ENCODE data around the gene ST7. TPM values are rescaled to one million over a fixed set of nuclear protein-coding genes. Genes with fewer than 3 reads are reported as not detected.

The ST7 gene
- total RNA-seq, 1 experiment from 2014 or later = 22.6 TPM

GRCh38 chr7:117071551-117071950 is 118.2 kb downstream of the ST7 start:
- no peak for DNase-seq (ENCODE audit: low read depth)
- in situ Hi-C loops (cut with HindIII; ENCODE audit: low pct_unique_long_range_greater_than_20kb, low sequenced_read_pairs) = no loop called here

GRCh38 chr7:117072620-117073118 is 119.4 kb downstream of the ST7 start:
- DNase-seq (ENCODE audit: low read depth) = no peak
- in situ Hi-C loops (cut with HindIII; ENCODE audit: low pct_unique_long_range_greater_than_20kb, low sequenced_read_pairs) = no loop called here

GRCh38 chr7:117074378-117074777 is 121.1 kb downstream of the ST7 start:
- in situ Hi-C loops (cut with HindIII; ENCODE audit: low pct_unique_long_range_greater_than_20kb, low sequenced_read_pairs) = no loop called here
- DNase-seq (ENCODE audit: low read depth) = no peak

DNA sequence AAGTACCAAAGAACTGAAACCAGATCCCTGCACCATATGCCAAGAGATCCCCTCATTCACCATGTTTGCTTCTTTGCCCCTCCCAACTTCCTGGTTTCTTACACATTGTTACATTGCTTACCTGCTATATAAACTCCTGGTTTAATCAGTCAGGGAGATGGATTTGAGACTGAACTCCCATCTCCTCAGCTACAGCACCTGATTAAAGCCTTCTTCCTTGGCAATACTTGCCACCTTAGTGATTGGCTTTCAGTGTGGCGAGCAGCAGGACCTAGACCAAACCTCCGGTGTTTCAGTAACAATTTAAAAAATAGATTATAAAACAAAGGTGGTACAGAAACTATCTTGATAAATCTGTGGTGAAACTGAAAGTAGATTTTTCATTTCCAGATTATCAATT is 122.6 kb downstream of the ST7 start:
- in situ Hi-C loops (cut with HindIII; ENCODE audit: low pct_unique_long_range_greater_than_20kb, low sequenced_read_pairs) = no loop called here

GRCh38 chr7:117076426-117076943 is 123.2 kb downstream of the ST7 start:
- in situ Hi-C loops (cut with HindIII; ENCODE audit: low pct_unique_long_range_greater_than_20kb, low sequenced_read_pairs) = no loop called here
- DNase-seq (ENCODE audit: low read depth) = no peak

More for the DNA sequence above, 122.6 kb downstream of the ST7 start:
- no peak for DNase-seq (ENCODE audit: low read depth)

DNA sequence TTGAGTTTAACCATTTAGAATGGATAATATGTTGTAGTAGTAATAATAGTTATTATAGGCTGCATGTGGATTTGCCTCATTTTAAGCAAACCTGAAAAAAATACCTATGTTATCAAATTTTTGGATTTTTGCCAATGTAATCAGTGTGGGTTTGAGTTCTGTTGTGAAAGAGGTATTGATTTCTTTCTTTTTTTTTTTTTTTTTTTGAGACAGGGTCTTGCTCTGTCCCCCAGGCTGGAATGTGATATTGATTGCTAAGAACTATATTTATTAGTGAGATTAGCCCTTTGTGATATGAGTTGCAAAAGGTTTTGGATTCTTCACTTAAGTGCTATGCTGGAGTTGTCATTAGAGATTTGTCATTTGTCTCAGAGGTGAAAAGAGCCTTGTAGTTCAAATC is 124.4 kb downstream of the ST7 start:
- DNase-seq (ENCODE audit: low read depth) = no peak
- in situ Hi-C loops (cut with HindIII; ENCODE audit: low pct_unique_long_range_greater_than_20kb, low sequenced_read_pairs) = no loop called here

DNA sequence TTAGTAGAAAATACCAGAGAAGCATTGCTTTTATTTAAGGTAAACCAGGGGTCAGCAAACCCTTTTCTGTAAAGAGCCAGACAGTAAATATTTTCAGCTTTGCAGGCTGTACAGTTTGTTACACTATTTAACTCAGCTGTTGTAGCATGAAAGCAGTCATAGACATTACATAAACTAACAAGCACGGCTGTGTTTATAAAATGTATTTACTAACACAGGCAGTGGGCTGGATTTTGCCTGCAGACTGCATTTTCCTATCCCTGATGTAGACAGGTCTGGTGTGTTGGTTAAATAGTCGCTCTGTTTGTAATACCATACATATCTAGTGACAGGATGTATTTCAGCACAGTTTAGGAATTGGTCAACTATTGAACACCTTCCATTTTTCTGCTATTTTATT is 129.3 kb downstream of the ST7 start:
- in situ Hi-C loops (cut with HindIII; ENCODE audit: low pct_unique_long_range_greater_than_20kb, low sequenced_read_pairs) = no loop called here
- no peak for DNase-seq (ENCODE audit: low read depth)

- in situ Hi-C loops (cut with HindIII; ENCODE audit: low pct_unique_long_range_greater_than_20kb, low sequenced_read_pairs) = no loop called here
- no peak for DNase-seq (ENCODE audit: low read depth)
Observed at GRCh38 chr7:117083648-117084047, 130.3 kb downstream of the ST7 start.

GRCh38 chr7:117084286-117084685 is 131.0 kb downstream of the ST7 start:
- in situ Hi-C loops (cut with HindIII; ENCODE audit: low pct_unique_long_range_greater_than_20kb, low sequenced_read_pairs) = no loop called here
- no peak for DNase-seq (ENCODE audit: low read depth)

DNA sequence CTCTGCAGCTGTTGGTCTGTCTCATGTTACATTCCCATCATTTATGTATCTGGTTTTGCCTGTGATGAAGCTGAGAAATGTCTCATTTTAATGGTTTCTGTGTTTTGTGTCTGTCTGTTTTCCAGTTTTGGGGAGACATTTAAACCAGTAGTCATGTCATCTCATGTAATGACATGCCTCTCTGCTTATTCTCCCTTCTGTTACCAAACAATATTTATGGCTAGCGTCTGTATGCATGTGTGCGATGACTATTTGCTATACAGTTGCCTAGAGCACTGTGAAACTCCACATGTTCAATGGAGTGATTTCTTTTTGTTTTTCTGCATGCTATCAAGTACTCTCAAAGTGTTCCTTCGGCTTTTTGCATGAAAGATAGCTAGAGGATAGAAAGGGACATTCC is 132.0 kb downstream of the ST7 start:
- no peak for DNase-seq (ENCODE audit: low read depth)
- in situ Hi-C loops (cut with HindIII; ENCODE audit: low pct_unique_long_range_greater_than_20kb, low sequenced_read_pairs) = no loop called here

DNA sequence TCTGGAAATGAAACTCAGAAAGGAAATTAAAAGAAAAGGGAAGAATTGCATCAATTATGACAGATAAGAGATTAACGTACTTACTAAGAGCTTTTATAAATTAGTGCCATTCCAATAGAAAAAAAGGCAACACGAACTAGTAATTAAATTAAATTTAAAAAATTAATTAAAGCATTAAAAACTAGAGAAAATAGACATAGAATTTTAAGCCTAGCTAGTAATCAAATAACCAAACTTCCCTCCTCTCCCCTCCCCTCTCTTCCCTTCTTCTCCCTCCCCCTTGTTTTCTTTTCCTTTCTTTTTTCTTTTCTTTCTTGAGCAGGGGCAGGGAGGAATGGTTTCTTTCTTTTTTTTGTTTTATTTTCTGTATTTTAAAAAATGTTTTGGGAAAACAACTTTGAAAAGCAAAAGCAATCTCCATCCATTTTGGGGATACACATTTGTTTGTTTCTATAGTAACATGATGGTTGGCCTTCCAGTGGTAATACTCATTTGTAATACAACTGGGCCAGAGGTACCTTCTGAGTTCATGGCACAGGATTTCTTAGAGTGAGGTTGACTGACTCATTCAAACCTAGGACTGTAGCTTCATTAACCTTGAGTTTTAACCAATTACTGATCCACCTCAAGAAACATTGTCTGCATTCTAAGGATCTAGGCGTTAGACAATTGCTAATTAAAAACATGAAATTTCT is 132.6 kb downstream of the ST7 start:
- in situ Hi-C loops (cut with HindIII; ENCODE audit: low pct_unique_long_range_greater_than_20kb, low sequenced_read_pairs) = no loop called here

GRCh38 chr7:117086788-117087187 is 133.5 kb downstream of the ST7 start:
- no peak for DNase-seq (ENCODE audit: low read depth)

More for the DNA sequence above, 132.6 kb downstream of the ST7 start:
- no peak for DNase-seq (ENCODE audit: low read depth)

GRCh38 chr7:117087639-117088396 is 134.5 kb downstream of the ST7 start:
- DNase-seq (ENCODE audit: low read depth) = no peak
- in situ Hi-C loops (cut with HindIII; ENCODE audit: low pct_unique_long_range_greater_than_20kb, low sequenced_read_pairs) = no loop called here

More at GRCh38 chr7:117086788-117087187, 133.5 kb downstream of the ST7 start:
- in situ Hi-C loops (cut with HindIII; ENCODE audit: low pct_unique_long_range_greater_than_20kb, low sequenced_read_pairs) = no loop called here

GRCh38 chr7:117088623-117089194 is 135.4 kb downstream of the ST7 start:
- in situ Hi-C loops (cut with HindIII; ENCODE audit: low pct_unique_long_range_greater_than_20kb, low sequenced_read_pairs) = no loop called here
- no peak for DNase-seq (ENCODE audit: low read depth)

- DNase-seq (ENCODE audit: low read depth) = no peak
- in situ Hi-C loops (cut with HindIII; ENCODE audit: low pct_unique_long_range_greater_than_20kb, low sequenced_read_pairs) = no loop called here
Observed at GRCh38 chr7:117090791-117091190, 137.5 kb downstream of the ST7 start.

- in situ Hi-C loops (cut with HindIII; ENCODE audit: low pct_unique_long_range_greater_than_20kb, low sequenced_read_pairs) = no loop called here
- no peak for DNase-seq (ENCODE audit: low read depth)
Observed at GRCh38 chr7:117091721-117092120, 138.4 kb downstream of the ST7 start.

DNA sequence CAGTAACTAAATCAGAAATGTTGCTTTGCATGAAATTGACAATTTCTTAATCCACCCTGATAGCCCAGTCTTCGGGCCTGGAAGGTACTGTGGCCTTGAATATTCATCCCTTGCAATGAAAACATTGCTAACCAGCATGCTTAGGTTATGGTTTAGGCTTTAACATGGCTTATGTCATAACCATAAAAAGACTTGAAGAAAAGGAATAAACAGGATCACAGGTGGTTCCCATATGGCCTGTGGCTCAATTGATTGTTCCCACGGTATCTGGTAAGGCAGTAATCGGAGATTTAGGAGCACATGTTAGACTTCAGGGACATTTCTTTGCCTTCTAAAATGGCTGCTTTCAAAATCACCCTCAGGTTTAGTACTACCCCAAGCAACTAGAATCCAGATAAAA is 139.5 kb downstream of the ST7 start:
- DNase-seq (ENCODE audit: low read depth) = no peak
- in situ Hi-C loops (cut with HindIII; ENCODE audit: low pct_unique_long_range_greater_than_20kb, low sequenced_read_pairs) = no loop called here

GRCh38 chr7:117094457-117094856 is 141.2 kb downstream of the ST7 start:
- in situ Hi-C loops (cut with HindIII; ENCODE audit: low pct_unique_long_range_greater_than_20kb, low sequenced_read_pairs) = no loop called here
- DNase-seq (ENCODE audit: low read depth) = no peak

- no peak for DNase-seq (ENCODE audit: low read depth)
Observed at GRCh38 chr7:117095055-117095454, 141.8 kb downstream of the ST7 start.

More at GRCh38 chr7:117095055-117095454, 141.8 kb downstream of the ST7 start:
- in situ Hi-C loops (cut with HindIII; ENCODE audit: low pct_unique_long_range_greater_than_20kb, low sequenced_read_pairs) = no loop called here
